Hepatocyte (in vitro differentiated cells): ENCODE results near the gene KCNJ5.

Experiments
- CTCF ChIP-seq: fragments of 200-600 bp; sonication (generic); IDR thresholded peaks from 2 replicates; pipeline ENCODE4 v1.5.1; 2016; ENCODE audit warnings: antibody characterized with exemption, mild to moderate bottlenecking; ENCODE audit not compliant: poor library complexity
- EZH2 ChIP-seq: fragments of 200-600 bp; sonication (generic); IDR thresholded peaks from 2 replicates; pipeline ENCODE4 v1.6.1; 2016; ENCODE audit warnings: antibody characterized with exemption, mild to moderate bottlenecking, borderline replicate concordance
- EZH2phosphoT487 ChIP-seq: fragments of 200-600 bp; sonication (generic); IDR thresholded peaks from one replicate; pipeline ENCODE4 v1.6.1; 2018; ENCODE audit warnings: antibody characterized with exemption, mild to moderate bottlenecking, low read depth, moderate library complexity; ENCODE audit not compliant: unreplicated experiment, severe bottlenecking

- TF ChIP-seq EZH2 (no peak), CTCF (no peak), EZH2phosphoT487 (no peak)
Measured at GRCh38 chr11:128936606-128937251, 45.6 kb downstream of the KCNJ5 start.
